ENCODE measurements around the gene PRKCB.

- TF ChIP-seq TAF1 (IDR thresholded peaks at IDR 0.05; ENCODE audit: low read depth) (no peak), CTCF (IDR thresholded peaks at IDR 0.05; ENCODE audit: poor library complexity, severe bottlenecking) (no peak)
Observed at GRCh38 chr16:24119807-24120206, 284.0 kb downstream of the PRKCB start.

Measured in neural cell (in vitro differentiated cells).